NB4 (cell line): Measurements from ENCODE around the gene CNGA2.
A peak's percentile ranks its signal among the peaks of the same experiment; 100 is the strongest.

Experiments
- DNase-seq: peaks from one replicate; pipeline ENCODE4 v3.0.0; 2010; ENCODE audit warnings: low read depth
- H3K4me3 ChIP-seq: one replicate; pipeline ENCODE4 v1.5.1; 2011; ENCODE audit warnings: mild to moderate bottlenecking, low read depth, low read length, moderate library complexity
- CTCF ChIP-seq: IDR thresholded peaks from one replicate; pipeline ENCODE4 v1.5.1; 2012; ENCODE audit warnings: low read depth, low read length
- MAX ChIP-seq: IDR thresholded peaks from 2 replicates; pipeline ENCODE4 v1.6.1; 2011; ENCODE audit warnings: low read depth, low read length
- MYC ChIP-seq: IDR thresholded peaks from 2 replicates; pipeline ENCODE4 v1.6.1; 2011; ENCODE audit warnings: low read depth, low read length
- POLR2A ChIP-seq: IDR thresholded peaks from 2 replicates; pipeline ENCODE4 v1.6.1; 2011; ENCODE audit warnings: mild to moderate bottlenecking; ENCODE audit not compliant: insufficient read length; ENCODE audit errors: extremely low read depth

Gene CNGA2

GRCh38 chrX:151708821-151709220, 25.7 kb upstream of the CNGA2 start:
- no peak overlapping the region for H3K4me3 ChIP-seq
- TF ChIP-seq POLR2A (no peak), MAX (no peak), MYC (no peak), CTCF (no peak)
- DNase-seq: no peak

- no peak overlapping the region for H3K4me3 ChIP-seq
- no peak for DNase-seq
- TF ChIP-seq POLR2A (no peak), MAX (no peak), MYC (no peak), CTCF (no peak)
Measured at GRCh38 chrX:151710457-151710856, 24.1 kb upstream of the CNGA2 start.

- no peak for DNase-seq
- no peak overlapping the region for H3K4me3 ChIP-seq
- no peak for TF ChIP-seq MAX
- TF ChIP-seq CTCF: no peak
- TF ChIP-seq POLR2A: no peak
- TF ChIP-seq MYC: no peak
Measured at GRCh38 chrX:151711154-151711553, 23.4 kb upstream of the CNGA2 start.

GRCh38 chrX:151711787-151712186, 22.8 kb upstream of the CNGA2 start:
- no peak overlapping the region for H3K4me3 ChIP-seq
- DNase-seq: no peak
- TF ChIP-seq MYC (no peak), POLR2A (no peak)

GRCh38 chrX:151712253-151712652, 22.3 kb upstream of the CNGA2 start:
- TF ChIP-seq POLR2A (no peak), CTCF (no peak), MYC (no peak)
- H3K4me3 ChIP-seq: no peak overlapping the region
- DNase-seq: no peak

GRCh38 chrX:151713849-151714248, 20.7 kb upstream of the CNGA2 start:
- TF ChIP-seq MYC: no peak
- TF ChIP-seq POLR2A: no peak
- peak; percentile 60 for TF ChIP-seq CTCF
- no peak for TF ChIP-seq MAX
- H3K4me3 ChIP-seq: no peak overlapping the region
- DNase-seq: peak; percentile 54

GRCh38 chrX:151714362-151714761, 20.2 kb upstream of the CNGA2 start:
- DNase-seq: no peak
- TF ChIP-seq MYC: no peak
- no peak for TF ChIP-seq POLR2A
- H3K4me3 ChIP-seq: no peak overlapping the region
